Omental fat pad (tissue), 4 donors: ENCODE data around the gene PHYKPL. TPM values are rescaled to one million over a fixed set of nuclear protein-coding genes. Genes with fewer than 3 reads are reported as not detected.

Experiments used
- ATAC-seq: fragments of 150-250 bp; one replicate; pipeline ENCODE4 v1.9.1; 2016; ENCODE audit warnings: mild to moderate bottlenecking, moderate library complexity; ENCODE audit not compliant: low FRiP score
- DNase-seq: peaks from one replicate; pipeline ENCODE4 v3.0.0-alpha.2; 2019; ENCODE audit warnings: low spot score
- total RNA-seq, 4 donors: library from RNA; depleted of rRNA; stranded (reverse); fragments of >200 nt; gene quantifications; one replicate each; pipeline ENCODE4 v1.1.0, GENCODE V29; 2016
- TF ChIP-seq, protein P1 (sequence below), 3 donors: fragments of 450-650 bp; IDR thresholded peaks; one replicate each; pipeline ENCODE4 v1.5.1; 2016 to 2017; ENCODE audit warnings: antibody characterized with exemption in 3 of 3, mild to moderate bottlenecking in 3 of 3, moderate library complexity in 2 of 3

The PHYKPL gene
- total RNA-seq, 4 donors from 2014 or later = 62.3 to 104 (median 82.0) TPM

- DNase-seq (no peak), ATAC-seq (no peak)
- TF ChIP-seq, protein P1, sequence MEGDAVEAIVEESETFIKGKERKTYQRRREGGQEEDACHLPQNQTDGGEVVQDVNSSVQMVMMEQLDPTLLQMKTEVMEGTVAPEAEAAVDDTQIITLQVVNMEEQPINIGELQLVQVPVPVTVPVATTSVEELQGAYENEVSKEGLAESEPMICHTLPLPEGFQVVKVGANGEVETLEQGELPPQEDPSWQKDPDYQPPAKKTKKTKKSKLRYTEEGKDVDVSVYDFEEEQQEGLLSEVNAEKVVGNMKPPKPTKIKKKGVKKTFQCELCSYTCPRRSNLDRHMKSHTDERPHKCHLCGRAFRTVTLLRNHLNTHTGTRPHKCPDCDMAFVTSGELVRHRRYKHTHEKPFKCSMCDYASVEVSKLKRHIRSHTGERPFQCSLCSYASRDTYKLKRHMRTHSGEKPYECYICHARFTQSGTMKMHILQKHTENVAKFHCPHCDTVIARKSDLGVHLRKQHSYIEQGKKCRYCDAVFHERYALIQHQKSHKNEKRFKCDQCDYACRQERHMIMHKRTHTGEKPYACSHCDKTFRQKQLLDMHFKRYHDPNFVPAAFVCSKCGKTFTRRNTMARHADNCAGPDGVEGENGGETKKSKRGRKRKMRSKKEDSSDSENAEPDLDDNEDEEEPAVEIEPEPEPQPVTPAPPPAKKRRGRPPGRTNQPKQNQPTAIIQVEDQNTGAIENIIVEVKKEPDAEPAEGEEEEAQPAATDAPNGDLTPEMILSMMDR (IDR thresholded peaks at IDR 0.05) = no peak
These were observed 62.1 kb downstream of the PHYKPL start for GRCh38 chr5:178170455-178170854.

- DNase-seq (no peak), ATAC-seq (no peak)
- TF ChIP-seq, protein P1 (IDR thresholded peaks at IDR 0.05) = no peak
These were observed 67.0 kb downstream of the PHYKPL start for GRCh38 chr5:178165581-178165980.

DNA sequence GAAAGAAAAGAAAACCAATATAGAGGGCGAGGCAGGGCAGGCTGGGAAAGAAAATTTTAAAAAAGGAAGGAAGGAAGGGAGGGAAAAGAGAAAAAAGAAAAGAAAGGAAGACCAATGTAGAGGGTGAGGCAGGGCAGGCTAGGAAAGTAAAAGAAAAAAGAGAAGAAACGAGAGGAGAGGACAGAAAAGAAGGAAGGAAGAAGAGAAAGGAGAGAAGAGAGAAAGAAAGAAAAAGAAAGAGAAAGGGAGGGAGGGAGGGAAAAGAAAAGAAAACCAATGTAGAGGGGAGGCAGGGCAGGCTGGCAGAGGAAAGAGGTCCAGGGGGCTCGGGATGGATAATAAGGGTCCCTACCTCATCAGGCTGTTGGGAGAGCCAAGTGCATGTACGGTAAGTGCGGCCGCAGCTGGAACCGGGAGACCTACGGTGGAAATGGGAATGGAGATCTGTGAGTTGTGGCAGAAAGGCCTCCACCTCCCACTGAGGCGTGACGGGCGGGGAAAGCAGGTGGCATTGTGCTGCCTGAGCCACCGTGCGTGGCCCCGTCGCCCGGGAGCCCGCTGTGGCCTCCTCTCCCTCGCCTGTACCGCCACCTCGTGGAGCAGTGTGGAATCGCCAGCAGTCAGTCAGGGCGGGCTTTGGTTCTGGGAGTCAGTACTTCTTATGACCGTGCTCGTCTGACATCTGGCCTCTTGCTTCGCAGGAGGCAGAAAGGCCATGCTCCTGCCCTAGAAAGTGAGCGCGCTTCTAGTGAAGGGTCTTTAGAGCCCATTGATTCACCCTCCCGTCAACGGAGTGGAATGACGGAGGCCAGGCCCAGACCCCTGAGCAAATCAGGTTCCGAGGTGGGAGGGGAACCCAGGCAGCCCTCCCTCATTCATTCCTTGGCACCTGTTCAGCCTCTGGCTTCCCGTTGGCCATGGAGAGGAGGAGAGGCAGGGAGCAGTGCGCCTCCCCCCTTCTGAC lies 68.5 kb downstream of the PHYKPL start:
- TF ChIP-seq, protein P1 (IDR thresholded peaks at IDR 0.05) = peak in 2 of 3 donors; percentile 75 to 97
- peak; percentile 95 for DNase-seq
- peak; percentile 95 for ATAC-seq

DNA sequence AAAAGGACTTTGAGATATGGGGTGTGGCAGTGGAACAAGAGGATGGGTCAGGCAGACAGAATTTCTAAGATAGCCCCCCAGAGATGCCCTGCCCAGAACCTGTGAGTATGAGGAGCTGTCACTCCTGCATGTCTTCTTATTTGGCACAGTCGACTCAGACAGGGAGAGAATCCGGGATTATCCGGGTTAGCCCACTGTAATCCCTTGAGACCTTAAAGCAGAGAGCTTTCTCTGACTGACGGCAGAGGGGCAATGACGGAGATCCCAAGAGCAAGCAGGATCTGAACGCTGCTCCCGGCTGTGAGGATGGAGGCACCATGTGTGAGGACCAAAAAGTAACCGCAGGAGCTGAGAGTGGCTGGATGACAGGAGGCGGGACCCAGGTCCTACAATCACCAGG lies 70.1 kb downstream of the PHYKPL start:
- no peak for ATAC-seq
- TF ChIP-seq, protein P1 (IDR thresholded peaks at IDR 0.05) = no peak

DNA sequence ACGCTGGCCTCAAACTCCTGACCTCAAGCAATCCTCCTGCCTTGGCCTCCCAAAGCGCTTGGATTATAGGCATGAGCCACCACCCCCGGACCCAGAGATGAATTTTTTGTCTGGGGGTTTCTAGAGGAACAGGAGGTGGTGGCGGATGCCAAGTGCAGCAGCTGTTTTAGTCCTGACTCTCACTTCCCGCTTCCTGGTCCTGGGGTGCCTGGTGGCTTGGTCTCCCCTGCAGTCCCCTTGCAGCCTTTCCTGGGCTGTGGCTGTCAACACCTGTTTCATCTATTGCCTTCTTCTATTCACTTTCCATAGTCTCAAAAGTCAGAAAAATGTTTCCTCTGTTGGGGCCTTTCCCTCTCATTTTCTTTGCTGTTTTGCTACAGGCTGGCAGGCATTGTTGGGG lies 72.4 kb downstream of the PHYKPL start:
- DNase-seq = no peak
- TF ChIP-seq, protein P1 (IDR thresholded peaks at IDR 0.05) = no peak
- no peak for ATAC-seq

More for the DNA sequence above, 70.1 kb downstream of the PHYKPL start:
- DNase-seq = no peak

Other genes starting within 250 kb of the PHYKPL start
- gene PROP1, start 236.6 kb downstream of the PHYKPL start, total RNA-seq = not detected
- gene N4BP3, start 119.3 kb downstream of the PHYKPL start, total RNA-seq = 1 to 10 TPM in 2 of 4 donors, under 1 TPM in 2; 0.84 to 3.5 (median 1.4) TPM
- 10 to 100 TPM; 22.9 to 37.5 (median 27.7) TPM for gene RMND5B, start 101.8 kb downstream of the PHYKPL start, total RNA-seq
- gene NHP2, start 78.9 kb downstream of the PHYKPL start, total RNA-seq = 100 to 1,000 TPM; 173 to 241 (median 221) TPM
- not detected for gene GMCL2, start 45.4 kb downstream of the PHYKPL start, total RNA-seq
- gene HNRNPAB, start 28.3 kb downstream of the PHYKPL start, total RNA-seq = 100 to 1,000 TPM in 1 of 4 donors, 10 to 100 TPM in 3; 77.2 to 204 (median 88.6) TPM